Inflammatory macrophage (primary cell): ENCODE measurements around the gene ZSWIM6.
A peak's percentile ranks its signal among the peaks of the same experiment; 100 is the strongest.

Experiments used
- DNase-seq, 2 donors: peaks; one replicate each; pipeline ENCODE4 v3.0.0-alpha.2; 2020 to 2022

The ZSWIM6 gene

GRCh38 chr5:61307611-61308010, 24.4 kb upstream of the ZSWIM6 start:
- DNase-seq: no peak

GRCh38 chr5:61308712-61309111, 23.3 kb upstream of the ZSWIM6 start:
- no peak for DNase-seq

GRCh38 chr5:61309115-61309514, 22.9 kb upstream of the ZSWIM6 start:
- DNase-seq: no peak

- no peak for DNase-seq
These were observed 20.9 kb upstream of the ZSWIM6 start for GRCh38 chr5:61311056-61311610.

- DNase-seq: no peak
These were observed 19.9 kb upstream of the ZSWIM6 start for GRCh38 chr5:61311836-61312808.

GRCh38 chr5:61313960-61314681, 17.9 kb upstream of the ZSWIM6 start:
- peak; percentile 65 to 69 for DNase-seq

- peak in 1 of 2 donors; percentile 31 for DNase-seq
These were observed 13.7 kb upstream of the ZSWIM6 start for GRCh38 chr5:61318376-61318775.

- peak; percentile 61 to 90 for DNase-seq
These were observed 12.5 kb upstream of the ZSWIM6 start for GRCh38 chr5:61319388-61320146.

GRCh38 chr5:61320860-61321259, 11.2 kb upstream of the ZSWIM6 start:
- peak; percentile 53 to 81 for DNase-seq

- no peak for DNase-seq
These were observed 10.4 kb upstream of the ZSWIM6 start for GRCh38 chr5:61321669-61322068.

- DNase-seq: peak; percentile 31 to 45
These were observed 9.0 kb upstream of the ZSWIM6 start for GRCh38 chr5:61322738-61323725.

- DNase-seq: peak; percentile 78 to 84
These were observed 4.0 kb upstream of the ZSWIM6 start for GRCh38 chr5:61327760-61328753.

GRCh38 chr5:61328791-61329549, 3.1 kb upstream of the ZSWIM6 start:
- DNase-seq: no peak

- no peak for DNase-seq
These were observed 2.4 kb upstream of the ZSWIM6 start for GRCh38 chr5:61329550-61330128.

GRCh38 chr5:61330341-61330844, 1.7 kb upstream of the ZSWIM6 start:
- peak in 1 of 2 donors; percentile 33 for DNase-seq

- DNase-seq: peak; percentile 69 to 78
These were observed 1.1 kb upstream of the ZSWIM6 start for GRCh38 chr5:61330845-61331406.

GRCh38 chr5:61332358-61332749, 296 bp downstream of the ZSWIM6 start:
- DNase-seq: peak in 1 of 2 donors; percentile 39

GRCh38 chr5:61332851-61333320, 828 bp downstream of the ZSWIM6 start:
- peak; percentile 44 to 59 for DNase-seq
